Heart right ventricle (tissue), 16 donors: ENCODE data around the gene SLC25A30. TPM values are rescaled to one million over a fixed set of nuclear protein-coding genes. Genes with fewer than 3 reads are reported as not detected.

Experiments used
- ATAC-seq, 8 donors: fragments of 200-7000 bp; cut with Tn5 transposase; one replicate each; pipeline ENCODE4 v1.9.1; 2020; ENCODE audit warnings: mild to moderate bottlenecking in 8 of 8, moderate library complexity in 8 of 8, moderate number of reproducible peaks in 1 of 8
- DNase-seq, 2 donors: peaks; one replicate each; pipeline ENCODE4 v3.0.0-alpha.2; 2020
- H3K27ac ChIP-seq, 10 donors: fragments of 200-600 bp; sonication (generic) in 2 of 10; one replicate each; pipeline versions ENCODE4 v1.5.0 to v1.8.0; 2020 to 2022; ENCODE audit warnings: mild to moderate bottlenecking in 3 of 10
- H3K27me3 ChIP-seq, 7 donors: fragments of 200-600 bp; one replicate each; pipeline ENCODE4 v1.8.0; 2021 to 2022; ENCODE audit warnings: mild to moderate bottlenecking in 2 of 7
- H3K36me3 ChIP-seq, 9 donors: fragments of 200-600 bp; sonication (generic) in 1 of 9; one replicate each; pipeline versions ENCODE4 v1.5.0 to v1.8.0; 2020 to 2022; ENCODE audit warnings: mild to moderate bottlenecking in 2 of 9
- H3K4me1 ChIP-seq, 9 donors: fragments of 200-600 bp; sonication (generic) in 1 of 9; one replicate each; pipeline versions ENCODE4 v1.5.0 to v1.8.0; 2020 to 2022; ENCODE audit warnings: mild to moderate bottlenecking in 4 of 9
- H3K4me3 ChIP-seq, 10 donors: fragments of 200-600 bp; sonication (generic) in 2 of 10; one replicate each; pipeline versions ENCODE4 v1.5.0 to v1.8.0; 2020 to 2022; ENCODE audit warnings: mild to moderate bottlenecking in 7 of 10, moderate library complexity in 2 of 10
- H3K9me3 ChIP-seq, 11 donors: fragments of 200-600 bp in 10 of 11; sonication (generic) in 2 of 11; one replicate each; pipeline versions ENCODE4 v1.5.0 to v1.8.0; 2013 to 2022; ENCODE audit warnings: mild to moderate bottlenecking in 2 of 11, control low read depth in 1 of 11, moderate library complexity in 1 of 11
- CTCF ChIP-seq, 9 donors: fragments of 200-600 bp; sonication (generic) in 2 of 9; IDR thresholded peaks; one replicate each; pipeline versions ENCODE4 v1.5.0 to v1.8.0; 2021 to 2022; ENCODE audit warnings: antibody characterized with exemption in 9 of 9, mild to moderate bottlenecking in 5 of 9, moderate library complexity in 1 of 9
- WGBS, 2 donors: extraction: QIAGEN DNeasy Blood & Tissue Kit; methylation state at CpG; one replicate each; pipeline ENCODE4 v1.1.7; 2013; ENCODE audit warnings: inconsistent platforms in 1 of 2; 5-methylcytosine and 5-hydroxymethylcytosine counted together
- intact Hi-C, 10 donors: fragments of 100-400 bp; cut with DNase I; formaldehyde crosslinking; loops; one replicate each; pipeline versions ENCODE4 v1.11.1 to v1.14.2; 2022
- polyA plus RNA-seq, 2 donors: library from polyadenylated mRNA; stranded (reverse); fragments of 200-250 nt; gene quantifications; one replicate each; pipeline ENCODE4 v1.2.3, GENCODE V29; 2013
- total RNA-seq, 10 donors: library from RNA; stranded (reverse); fragmentation: NEBNext Ultra II Directional in 3 of 10; extraction: Animal tissue kit (Norgen Biotek cat#: 25700) in 3 of 10; gene quantifications; one replicate each; pipeline versions ENCODE4 v1.2.1 to v1.2.4, GENCODE V29; 2021 to 2023
- donor health status: Arrhythmogenic right ventricular cardiomyopathy.
- donor health status: ischemic (EF 13 %, LVEDD 7.1; RV severe dilation, severe dysfunction).
- donor health status: healthy with polysubstance abuse.
- donor health status: DM: no; HTN: yes; CAD: no.
- donor health status: DM: no; HTN: no; CAD: no.
- donor health status: ischemic (EF 25% LVEDD 6.9; RV normal size, moderate dysfunction).
- donor health status: ischemic (EF 25% LVEDD 5.7; RV mildly dilated, moderate dysfunction).
- donor health status: healthy.
- donor health status: DM: yes; HTN: yes; CAD: no.
- donor health status: Ischemic cardiomyopathy.
- donor health status: ischemic (EF 35%, LVEDD 5.7; RV mildly dilated, moderate dysfunction).
- donor health status: nonischemic (EF 11% LVEDD 7.7; RV severe dilation, severe dysfunction).
- donor health status: DM: yes; HTN: yes; CAD: no.
- donor health status: PGD.
- donor health status: ischemic (EF 29% LVEDD 5.4; RV normal size, mild dysfunction).
- donor health status: nonischemic (EF 23%, LVEDD 6.1; RV moderate dilation, normal function).

SLC25A30 gene
- total and polyA plus RNA-seq, 12 donors, result 9.3 to 280 (median 157) TPM

DNA sequence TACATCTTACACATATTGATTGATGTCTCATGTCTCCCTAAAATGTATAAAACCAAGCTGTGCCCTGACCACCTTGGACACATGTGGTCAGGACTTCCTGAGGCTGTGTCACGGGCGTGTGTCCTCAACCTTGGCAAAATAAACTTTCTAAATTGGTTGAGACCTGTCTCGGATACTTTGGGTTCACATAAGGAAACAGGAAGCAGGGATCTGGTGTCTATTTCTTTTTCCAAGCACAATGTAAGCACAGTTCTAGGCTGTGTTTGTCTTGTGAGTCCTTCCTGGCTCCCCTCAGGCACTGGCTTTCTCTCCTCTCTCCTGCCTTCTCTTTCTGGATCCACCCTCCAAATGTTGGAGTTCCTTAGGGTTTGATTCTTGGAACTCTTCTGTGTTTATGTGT is 49.6 kb downstream of the SLC25A30 start:
- no peak for ATAC-seq
- TF ChIP-seq CTCF (IDR thresholded peaks at IDR 0.05), result no peak
- H3K9me3 ChIP-seq, result peaks cover 0 to 7% (median 0%) of the 10 kb centered on the region in 11 donors
- no peaks in the 10 kb centered on the region for H3K27me3 ChIP-seq
- WGBS, 2 donors, result 22 to 30% methylated on average over 3 of the region's 3 CpGs
- no peak for DNase-seq
- H3K36me3 ChIP-seq, result peaks cover 0 to 30% (median 0%) of the 10 kb centered on the region in 9 donors
- H3K27ac ChIP-seq, result peak overlapping the region in 1 of 10 donors; percentile 24
- H3K4me3 ChIP-seq, result no peak overlapping the region
- intact Hi-C loops, result no loop called here
- peaks cover 5 to 43% (median 26%) of the 10 kb centered on the region in 9 donors for H3K4me1 ChIP-seq

DNA sequence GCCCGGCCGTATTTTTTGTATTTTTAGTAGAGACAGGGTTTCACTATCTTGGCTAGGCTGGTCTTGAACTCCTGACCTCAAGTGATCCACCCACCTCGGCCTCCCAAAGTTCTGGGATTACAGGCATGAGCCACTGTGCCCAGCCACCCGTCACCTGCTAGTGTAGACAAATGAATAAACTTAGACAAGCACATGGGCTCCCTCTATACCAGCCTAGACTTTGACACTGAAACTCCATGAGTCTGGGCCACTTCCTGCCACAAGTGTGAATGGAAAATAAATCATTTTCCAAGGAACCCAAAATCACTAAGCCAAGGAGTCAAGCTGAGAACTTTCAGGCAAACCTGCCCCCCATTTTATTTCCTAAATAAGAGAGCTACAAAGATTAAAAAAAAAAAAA is 50.2 kb downstream of the SLC25A30 start:
- no peak for DNase-seq
- 86 to 92% methylated on average over 4 of the region's 4 CpGs for WGBS, 2 donors
- no peak overlapping the region for H3K4me3 ChIP-seq
- peaks cover 0 to 11% (median 0%) of the 10 kb centered on the region in 11 donors for H3K9me3 ChIP-seq
- H3K27ac ChIP-seq, result peak overlapping the region in 1 of 10 donors; percentile 39
- H3K4me1 ChIP-seq, result peaks cover 5 to 38% (median 26%) of the 10 kb centered on the region in 9 donors
- no peaks in the 10 kb centered on the region for H3K27me3 ChIP-seq
- no peak for ATAC-seq
- peaks cover 0 to 35% (median 0%) of the 10 kb centered on the region in 9 donors for H3K36me3 ChIP-seq
- intact Hi-C loops, result no loop called here
- TF ChIP-seq CTCF (IDR thresholded peaks at IDR 0.05), result no peak

DNA sequence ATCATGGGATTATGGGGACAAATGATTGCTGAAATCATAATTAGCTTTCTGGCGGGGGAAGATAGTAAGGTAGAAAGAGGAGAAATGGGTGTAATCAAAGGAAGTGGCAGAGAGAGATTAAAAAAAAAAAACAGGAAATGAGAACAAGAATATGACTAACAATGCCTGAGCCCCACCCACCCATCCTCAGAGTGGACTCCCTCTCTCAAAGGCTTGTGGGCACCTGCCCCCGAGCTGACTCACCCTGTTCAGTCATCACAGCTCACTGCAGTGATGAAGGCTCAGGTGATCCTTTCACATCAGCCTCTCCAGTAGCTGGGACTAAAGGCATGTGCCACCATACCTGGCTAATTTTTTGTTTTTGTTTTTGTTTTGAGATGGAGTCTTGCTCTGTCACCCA is 50.8 kb downstream of the SLC25A30 start:
- Histone ChIP-seq H3K27me3 (no peaks in the 10 kb centered on the region), H3K4me3 (no peak overlapping the region), H3K36me3 (peaks cover 0 to 41% (median 0%) of the 10 kb centered on the region in 9 donors), H3K27ac (peak overlapping the region in 1 of 10 donors; percentile 39), H3K4me1 (peaks cover 2 to 35% (median 23%) of the 10 kb centered on the region in 9 donors), H3K9me3 (peaks cover 0 to 11% (median 0%) of the 10 kb centered on the region in 11 donors)
- ATAC-seq, result peak in 3 of 8 donors; percentile 38 to 57 (median 39)
- intact Hi-C loops, result no loop called here
- TF ChIP-seq CTCF (IDR thresholded peaks at IDR 0.05), result no peak
- peak in 1 of 2 donors; percentile 24 for DNase-seq
- WGBS, 2 donors, result 50 to 59% methylated on average over 2 of the region's 2 CpGs

GRCh38 chr13:45365558-45365885 is 52.7 kb downstream of the SLC25A30 start:
- 95 to 98% methylated on average over 4 of the region's 4 CpGs for WGBS, 2 donors
- peaks cover 0 to 51% (median 0%) of the 10 kb centered on the region in 9 donors for H3K36me3 ChIP-seq
- DNase-seq (no peak), ATAC-seq (no peak)
- peaks cover 0 to 11% (median 0%) of the 10 kb centered on the region in 11 donors for H3K9me3 ChIP-seq
- no peak overlapping the region for H3K4me3 ChIP-seq
- no peak overlapping the region for H3K27ac ChIP-seq
- H3K4me1 ChIP-seq, result peaks cover 0 to 24% (median 14%) of the 10 kb centered on the region in 9 donors
- intact Hi-C loops, result no loop called here
- H3K27me3 ChIP-seq, result no peaks in the 10 kb centered on the region
- TF ChIP-seq CTCF (IDR thresholded peaks at IDR 0.05), result no peak
